ENCODE data around the gene SGK2. TPM values are rescaled to one million over a fixed set of nuclear protein-coding genes. Genes with fewer than 3 reads are reported as not detected.

The SGK2 gene
- total and polyA plus RNA-seq, 9 of the 15 experiments (the other 6 are each of a cell fraction or from before 2014, with no cell fraction given) = 0.07 to 0.31 (median 0.15) TPM; not detected in 2

- TF ChIP-seq ZBTB33 (CRISPR knock-in tag; IDR thresholded peaks at IDR 0.05) (no peak), SFPQ (IDR thresholded peaks at IDR 0.05; ENCODE audit: low read depth, low read length) (no peak), ZHX1 (conservative IDR thresholded peaks at IDR 0.05; ENCODE audit: low read length) (no peak), CTBP1 (IDR thresholded peaks at IDR 0.05; ENCODE audit: borderline replicate concordance) (0 out of 2 replicates have a peak, but pooled peaks have one; percentile 14), RNF219 (CRISPR knock-in tag; IDR thresholded peaks at IDR 0.05) (no peak), HMG20A (CRISPR knock-in tag; conservative IDR thresholded peaks at IDR 0.05) (no peak), ZNF764 (CRISPR knock-in tag; IDR thresholded peaks at IDR 0.05; ENCODE audit: low read depth) (no peak), ZNF384 (IDR thresholded peaks at IDR 0.05; ENCODE audit: low read depth, low read length) (no peak), ZBTB7A (IDR thresholded peaks at IDR 0.05; ENCODE audit: borderline replicate concordance, control insufficient read depth, low read depth, low read length) (0 out of 2 replicates have a peak, but pooled peaks have one; percentile 20), ZZZ3 (IDR thresholded peaks at IDR 0.05) (no peak), SMARCA5 (IDR thresholded peaks at IDR 0.05) (no peak), L3MBTL2 (IDR thresholded peaks at IDR 0.05) (peak; percentile 42; the same call in 1 of the 2 replicates), ELF1 (tag; IDR thresholded peaks at IDR 0.05) (peak; percentile 22; the same call in 1 of the 2 replicates), XRCC3 (IDR thresholded peaks at IDR 0.05) (no peak), RNF2 (IDR thresholded peaks at IDR 0.05) (no peak), NRF1 (conservative IDR thresholded peaks at IDR 0.05 in 1 of 2, IDR thresholded peaks at IDR 0.05 in 1 of 2) (peak; percentile 69 to 76)
These were observed 44.7 kb upstream of the SGK2 start (continued) for GRCh38 chr20:43513931-43514647.

Data from K562 (cell line).